NOMO-1 treated with DMSO at 0.1 percent for 48 hours (cell line): ENCODE results near the gene SORBS1.
A peak's percentile ranks its signal among the peaks of the same experiment; 100 is the strongest.

Source experiments
- DNase-seq: peaks from one replicate; lab custom pipeline; 2025; ENCODE audit not compliant: unreplicated experiment; lab: John Stamatoyannopoulos, UW

The SORBS1 gene

GRCh38 chr10:95561177-95561863 is at the start of gene SORBS1:
SORBS1 (minus strand) TSS chr10:95561371; CDS start chr10:95441135, 120,236 bp downstream.
- DNase-seq = peak; percentile 98

GRCh38 chr10:95610727-95611126 is 49.6 kb upstream of the SORBS1 start:
- DNase-seq = no peak

DNA sequence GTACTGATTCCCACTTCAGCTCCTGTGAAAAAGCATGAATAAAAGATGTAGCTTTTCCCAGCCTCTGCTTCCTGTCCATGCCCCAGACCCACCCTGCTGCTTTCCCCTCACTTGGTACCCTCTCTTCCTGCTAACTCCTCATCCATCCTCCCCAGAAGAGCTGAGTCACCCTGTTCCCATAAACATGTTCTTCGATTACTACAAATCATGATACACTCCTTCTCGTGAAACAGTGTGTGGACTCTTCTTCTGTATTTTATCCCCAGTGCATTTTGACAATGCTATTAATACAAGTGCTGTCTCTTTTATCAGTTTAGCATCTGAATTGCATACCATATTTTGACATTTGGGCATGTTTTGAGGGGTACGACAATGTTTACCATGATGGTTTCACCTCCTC is 45.8 kb upstream of the SORBS1 start:
- no peak for DNase-seq

- no peak for DNase-seq
These were observed 44.0 kb upstream of the SORBS1 start for GRCh38 chr10:95605163-95605562.

GRCh38 chr10:95604630-95605029 is 43.5 kb upstream of the SORBS1 start:
- DNase-seq = no peak

DNA sequence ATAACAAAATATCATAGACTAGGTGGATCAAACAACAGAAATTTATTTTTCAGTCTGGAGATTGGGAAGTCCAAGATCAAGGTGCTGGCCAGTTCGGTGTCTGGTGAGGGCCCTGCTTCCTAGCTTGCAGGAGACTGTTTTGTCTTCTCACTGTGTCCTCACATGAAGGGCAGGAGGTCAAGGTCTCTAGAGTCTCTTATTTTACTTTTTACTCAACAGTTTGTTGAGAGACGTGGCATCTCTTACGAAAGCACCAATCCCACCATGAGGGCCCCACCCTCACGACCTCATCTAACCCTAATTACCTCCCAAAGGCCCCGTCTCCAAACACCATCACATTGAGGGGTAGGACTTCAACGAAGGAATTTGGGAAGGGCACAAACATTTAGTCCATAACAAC is 41.2 kb upstream of the SORBS1 start:
- no peak for DNase-seq

- DNase-seq = peak; percentile 36
These were observed 40.0 kb upstream of the SORBS1 start for GRCh38 chr10:95601116-95601719.

DNA sequence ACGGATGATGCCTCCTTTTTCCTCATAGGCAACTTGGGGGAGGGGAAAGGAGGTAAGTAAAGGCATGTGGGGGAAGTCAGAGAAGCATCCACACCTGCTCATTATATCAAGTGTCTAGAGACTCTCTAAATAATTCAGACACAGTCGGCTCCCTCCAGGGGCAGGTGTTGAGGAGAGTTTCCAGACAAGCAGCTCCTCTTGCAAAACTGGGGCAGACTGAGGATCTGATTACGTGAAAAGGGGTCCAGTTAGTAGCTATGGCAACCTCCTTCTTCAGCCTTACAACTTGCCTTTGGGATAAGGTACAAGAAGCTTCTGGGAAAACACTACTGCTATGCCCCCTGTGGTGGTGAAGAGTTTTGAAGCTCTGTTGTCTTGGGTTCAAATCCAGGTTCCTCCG is 39.0 kb upstream of the SORBS1 start:
- DNase-seq = no peak

DNA sequence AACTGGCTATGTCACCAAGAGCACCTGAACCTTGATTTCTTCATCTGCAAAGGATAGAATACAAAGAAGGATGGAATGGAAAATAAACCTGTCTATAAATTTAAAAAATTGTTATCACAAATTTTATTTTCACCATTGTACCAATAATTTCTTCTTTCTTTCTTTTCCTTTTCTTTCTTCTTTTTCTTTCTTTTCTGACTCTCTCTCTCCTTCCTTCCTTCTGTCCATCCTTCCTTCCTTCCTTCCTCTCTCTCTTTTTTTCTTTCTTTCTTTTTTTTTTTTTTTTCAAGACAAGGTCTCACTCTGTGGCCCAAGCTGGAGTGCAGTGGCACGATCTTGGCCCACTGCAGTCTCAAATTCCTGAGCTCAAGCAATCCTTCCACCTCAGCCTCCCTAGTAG is 36.6 kb upstream of the SORBS1 start:
- no peak for DNase-seq

DNA sequence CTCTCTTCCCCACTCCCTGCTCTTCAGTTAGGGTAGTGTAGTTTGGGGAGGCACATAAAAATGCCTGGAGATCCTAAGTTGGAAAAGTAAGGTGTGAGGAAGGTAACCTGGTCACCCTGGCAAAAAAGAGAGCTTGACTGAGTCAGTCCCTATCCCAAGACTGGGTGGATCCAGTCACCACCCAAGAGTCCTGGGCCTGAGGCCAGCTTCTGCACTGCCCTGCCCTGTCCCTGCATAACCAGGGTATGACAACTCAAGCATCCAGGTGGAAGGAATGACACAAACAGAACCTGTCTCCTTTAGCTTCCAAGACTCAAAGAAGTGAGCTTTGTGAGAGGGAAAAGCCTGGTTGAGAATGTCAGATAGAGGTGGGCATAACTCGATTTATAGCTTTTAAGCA is 26.9 kb upstream of the SORBS1 start:
- DNase-seq = no peak

GRCh38 chr10:95579835-95580535 is 18.8 kb upstream of the SORBS1 start:
- no peak for DNase-seq

DNA sequence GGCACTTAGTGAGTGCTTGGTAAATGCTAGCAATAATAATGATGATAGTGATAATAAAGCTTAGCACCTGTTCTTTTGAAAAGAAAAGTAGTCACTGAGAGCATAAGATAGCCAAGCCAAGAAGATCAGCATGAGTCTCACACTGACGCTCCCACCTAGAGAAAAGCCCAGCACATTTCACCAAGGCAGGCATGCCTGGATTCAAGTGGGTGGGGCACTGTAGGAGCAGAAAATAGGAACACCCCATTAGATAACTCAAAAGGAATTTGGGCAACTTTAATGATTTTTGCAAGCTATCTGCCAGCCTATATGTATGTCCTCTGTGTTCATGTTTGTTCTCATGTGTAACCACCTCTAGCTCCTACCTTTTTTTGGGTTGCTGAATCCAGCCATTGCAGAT is 18.1 kb upstream of the SORBS1 start:
- DNase-seq = no peak

DNA sequence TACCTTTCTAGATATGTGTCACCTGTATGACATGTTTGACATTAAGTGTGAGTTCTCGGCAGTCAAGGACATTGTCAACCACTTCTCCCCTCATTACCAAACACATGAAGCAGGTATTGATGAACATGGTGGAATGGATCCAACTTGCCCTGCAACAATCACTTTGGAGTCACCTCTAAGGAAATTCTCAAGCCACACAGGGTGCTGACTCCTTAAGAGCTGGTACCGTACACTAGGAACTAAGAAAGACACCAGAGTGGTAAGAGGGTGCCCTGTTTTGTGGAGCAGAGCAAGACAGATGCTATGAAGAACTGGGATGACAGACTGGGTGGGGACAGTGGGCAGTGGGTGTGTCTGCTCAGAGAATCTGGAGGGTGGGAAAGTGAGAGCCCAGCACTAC is 17.4 kb upstream of the SORBS1 start:
- no peak for DNase-seq

- DNase-seq = no peak
These were observed 13.6 kb upstream of the SORBS1 start for GRCh38 chr10:95574649-95575365.

- no peak for DNase-seq
These were observed 12.9 kb upstream of the SORBS1 start for GRCh38 chr10:95573964-95574604.

- DNase-seq = no peak
These were observed 12.4 kb upstream of the SORBS1 start for GRCh38 chr10:95573527-95573926.

DNA sequence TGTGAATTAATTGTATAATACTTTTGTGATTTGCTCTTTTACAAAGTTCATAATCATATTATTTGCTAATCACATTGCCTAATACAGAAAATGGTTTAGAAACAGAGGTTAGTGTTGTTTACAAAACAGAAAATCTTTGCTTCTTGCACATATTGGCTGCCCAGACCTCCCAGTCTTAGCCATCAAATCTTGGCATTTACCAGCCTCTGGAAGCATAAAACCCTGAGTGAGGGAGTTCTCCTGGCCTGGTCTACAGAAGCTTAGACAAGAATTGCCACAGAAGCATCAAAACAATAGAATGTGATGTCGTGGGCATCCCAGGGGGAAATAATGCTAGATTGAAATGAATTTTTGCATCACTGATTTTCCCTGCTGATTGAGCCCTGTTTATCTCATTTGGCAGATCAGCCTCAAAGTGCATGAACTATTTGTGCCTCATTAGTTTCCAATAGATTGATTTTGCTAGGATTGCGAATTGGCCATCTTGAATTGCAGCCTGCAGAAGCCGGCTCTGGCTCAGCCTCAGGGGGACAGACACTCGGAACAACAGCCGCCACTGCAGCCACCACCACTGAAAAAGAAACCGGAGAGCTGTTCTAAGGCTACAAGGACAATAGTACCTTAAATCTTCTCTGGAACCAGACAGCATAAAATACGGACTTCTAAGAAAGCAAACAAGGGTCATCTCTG is 11.1 kb upstream of the SORBS1 start:
- DNase-seq = no peak

DNA sequence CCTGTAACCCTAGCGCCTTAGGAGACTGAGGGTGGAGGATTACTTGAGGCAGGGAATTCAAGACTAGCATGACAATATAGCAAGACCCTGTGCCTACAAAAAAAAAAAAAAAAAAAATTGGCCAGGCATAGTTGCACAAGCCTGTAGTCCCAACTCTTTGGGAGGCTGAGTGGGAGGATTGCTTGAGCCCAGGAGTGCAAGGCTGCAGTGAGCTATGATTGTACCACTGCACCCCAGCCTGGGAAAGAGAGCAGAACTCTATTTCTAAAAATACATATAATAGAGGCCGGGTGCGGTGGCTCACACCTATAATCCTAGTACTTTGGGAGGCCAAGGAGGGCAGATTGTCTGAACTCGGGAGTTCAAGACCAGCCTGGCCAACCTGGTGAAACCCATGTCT is 10.2 kb upstream of the SORBS1 start:
- no peak for DNase-seq

- DNase-seq = no peak
These were observed 8.2 kb upstream of the SORBS1 start for GRCh38 chr10:95569368-95569767.

- DNase-seq = no peak
These were observed 6.9 kb upstream of the SORBS1 start for GRCh38 chr10:95567903-95568630.
